Eye (tissue), 1 donor: ENCODE measurements around the gene SFT2D3.

Experiments used
- DNase-seq: peaks from one replicate; pipeline ENCODE4 v3.0.0-alpha.2; 2015

Gene SFT2D3

DNA sequence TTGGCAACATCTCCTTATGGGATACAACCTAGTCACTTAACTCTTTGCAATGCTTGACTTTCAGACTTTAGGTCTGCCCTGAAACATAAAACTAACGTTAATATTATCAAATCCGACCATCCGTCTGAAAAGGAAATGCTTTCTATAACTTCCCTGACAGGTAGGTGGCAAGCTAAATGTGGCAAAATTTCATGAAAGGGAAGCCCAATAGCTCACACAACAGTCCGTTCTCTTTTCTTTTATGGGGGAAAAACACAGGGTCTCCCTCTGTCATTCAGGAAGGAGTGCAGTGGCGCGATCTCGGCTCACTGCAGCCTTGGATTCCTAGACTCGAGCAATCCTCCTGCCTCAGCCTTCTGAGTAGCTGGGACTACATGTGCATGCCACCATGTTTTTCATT lies 52.9 kb downstream of the SFT2D3 start:
- no peak for DNase-seq
